Stimulated activated effector memory CD8-positive, alpha-beta T cell treated with anti-CD3 and anti-CD28 coated beads, Interleukin-12 subunit alpha, Interleukin-12 subunit beta, amount 100 ng/mL, for 72 hours (primary cell): ENCODE data around the gene ZSWIM6.

Experiments
- ATAC-seq: fragments of 150-1000 bp; cut with Tn5 transposase; 2 replicates; pipeline ENCODE4 v1.10.0; 2021
- DNase-seq, 2 donors: peaks; one replicate each; pipeline ENCODE4 v3.0.0; 2021 to 2022; ENCODE audit warnings: low spot score in 2 of 2
- H3K27ac Mint-ChIP-seq: one replicate; pipeline ENCODE4 v1.8.0; 2022; ENCODE audit warnings: mild to moderate bottlenecking, mixed read lengths
- H3K36me3 Mint-ChIP-seq: one replicate; pipeline ENCODE4 v1.8.0; 2022; ENCODE audit warnings: mild to moderate bottlenecking, mixed read lengths
- H3K4me1 Mint-ChIP-seq: one replicate; pipeline ENCODE4 v1.8.0; 2022; ENCODE audit warnings: mixed read lengths
- H3K4me3 Mint-ChIP-seq: one replicate; pipeline ENCODE4 v1.8.0; 2022; ENCODE audit warnings: mild to moderate bottlenecking, mixed read lengths
- H3K9me3 Mint-ChIP-seq: one replicate; pipeline ENCODE4 v1.8.0; 2022; ENCODE audit warnings: mixed read lengths

Gene ZSWIM6

DNA sequence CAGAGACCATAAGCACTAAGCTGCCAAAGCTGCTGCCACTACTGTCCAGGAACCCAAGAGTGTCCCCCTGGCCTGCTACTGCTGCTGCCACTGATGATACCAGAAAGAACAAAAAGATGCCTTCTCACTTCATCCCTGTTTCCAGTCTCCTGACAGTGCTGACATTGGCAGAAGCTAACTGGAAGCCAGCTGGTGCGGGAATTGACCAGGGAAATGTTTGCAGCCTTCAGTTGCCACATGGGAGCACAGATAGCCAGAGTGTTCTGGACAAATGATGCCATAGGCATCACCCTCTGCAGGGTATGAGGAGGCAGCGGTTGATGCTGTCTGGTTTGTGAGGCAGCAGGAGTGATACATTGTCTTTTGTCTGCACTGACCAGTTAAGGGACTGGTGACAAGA is 258.4 kb downstream of the ZSWIM6 start:
- Mint-ChIP-seq H3K9me3 (no peaks in the 10 kb centered on the region), H3K4me3 (no peak overlapping the region), H3K4me1 (no peaks in the 10 kb centered on the region), H3K27ac (no peak overlapping the region), H3K36me3 (no peaks in the 10 kb centered on the region)
- ATAC-seq (no peak), DNase-seq (no peak)

DNA sequence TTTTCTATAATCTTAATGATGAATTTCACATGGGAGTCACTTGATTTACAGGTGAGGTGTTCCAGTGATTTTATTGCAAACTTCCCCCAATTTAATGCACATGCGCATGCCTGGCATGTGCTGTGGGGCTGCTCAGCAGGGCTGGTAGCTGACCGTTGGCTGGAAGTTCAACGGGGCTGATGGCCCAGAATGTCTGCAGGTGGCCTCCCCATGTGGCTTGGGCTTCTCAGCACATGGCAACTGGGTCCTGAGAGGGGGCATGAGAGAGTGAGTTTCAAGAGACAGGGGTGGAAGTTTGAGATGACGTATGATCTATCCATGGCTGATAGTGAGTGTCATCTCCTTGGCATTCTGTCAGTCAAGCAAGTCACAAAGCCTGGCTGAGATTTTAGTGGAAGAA is 259.8 kb downstream of the ZSWIM6 start:
- no peak overlapping the region for H3K27ac Mint-ChIP-seq
- H3K4me1 Mint-ChIP-seq, result no peaks in the 10 kb centered on the region
- H3K9me3 Mint-ChIP-seq, result no peaks in the 10 kb centered on the region
- H3K36me3 Mint-ChIP-seq, result no peaks in the 10 kb centered on the region
- H3K4me3 Mint-ChIP-seq, result no peak overlapping the region
- no peak for ATAC-seq
- DNase-seq, result no peak

DNA sequence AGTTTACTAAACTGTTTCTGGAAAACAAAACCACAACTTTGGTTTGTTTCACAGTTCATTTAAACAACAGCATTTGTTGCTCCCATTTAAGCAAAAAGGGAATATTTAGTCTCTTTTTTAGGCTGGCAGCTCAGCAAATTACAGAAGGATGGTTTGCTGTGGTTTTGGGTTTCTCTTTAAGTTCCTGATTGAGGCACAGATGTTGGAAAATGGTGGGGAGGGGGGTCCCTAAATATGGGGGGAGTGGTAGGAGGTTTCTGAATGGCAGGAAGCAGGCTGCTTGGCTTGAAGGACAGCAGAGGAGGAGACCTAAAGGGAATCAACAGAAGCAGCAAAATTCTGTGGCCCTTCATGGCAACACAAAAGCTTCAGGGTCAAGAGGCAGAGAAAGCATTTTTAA is 263.4 kb downstream of the ZSWIM6 start:
- Mint-ChIP-seq H3K4me3 (no peak overlapping the region), H3K4me1 (no peaks in the 10 kb centered on the region), H3K9me3 (no peaks in the 10 kb centered on the region), H3K36me3 (no peaks in the 10 kb centered on the region), H3K27ac (no peak overlapping the region)
- no peak for ATAC-seq
- DNase-seq, result no peak
